Rectal smooth muscle tissue (tissue), 1 donor: ENCODE data around the gene MED13.

Source experiments
- H3K27ac ChIP-seq: one replicate; pipeline ENCODE4 v1.7.0; 2013; ENCODE audit warnings: low read depth, low read length, inconsistent platforms
- H3K27me3 ChIP-seq: one replicate; pipeline ENCODE4 v1.7.0; 2013; ENCODE audit warnings: low read length; ENCODE audit not compliant: control insufficient read depth, insufficient read depth
- H3K36me3 ChIP-seq: one replicate; pipeline ENCODE4 v1.7.0; 2013; ENCODE audit warnings: low read length; ENCODE audit not compliant: control insufficient read depth, insufficient read depth
- H3K4me1 ChIP-seq: one replicate; pipeline ENCODE4 v1.7.0; 2013; ENCODE audit warnings: low read length; ENCODE audit not compliant: control insufficient read depth, insufficient read depth
- H3K4me3 ChIP-seq: one replicate; pipeline ENCODE4 v1.7.0; 2013; ENCODE audit warnings: low read length
- H3K9ac ChIP-seq: one replicate; pipeline ENCODE4 v1.7.0; 2013; ENCODE audit warnings: low read length

MED13 gene

GRCh38 chr17:62062944-62063343 is 2.1 kb downstream of the MED13 start:
- Histone ChIP-seq H3K27ac (no peak overlapping the region), H3K4me3 (peak overlapping the region; percentile 98), H3K4me1 (peaks cover 25% of the 10 kb centered on the region), H3K36me3 (peaks cover 8% of the 10 kb centered on the region), H3K9ac (no peak overlapping the region), H3K27me3 (no peaks in the 10 kb centered on the region)

GRCh38 chr17:62062302-62062701 is 2.8 kb downstream of the MED13 start:
- H3K4me3 ChIP-seq = peak overlapping the region; percentile 9
- H3K27ac ChIP-seq = no peak overlapping the region

GRCh38 chr17:62059414-62059813 is 5.7 kb downstream of the MED13 start:
- Histone ChIP-seq H3K27me3 (no peaks in the 10 kb centered on the region), H3K36me3 (peaks cover 6% of the 10 kb centered on the region), H3K4me1 (peaks cover 30% of the 10 kb centered on the region), H3K9ac (no peak overlapping the region), H3K27ac (no peak overlapping the region), H3K4me3 (peak overlapping the region; percentile 41)

More at GRCh38 chr17:62062302-62062701, 2.8 kb downstream of the MED13 start:
- H3K4me1 ChIP-seq = peaks cover 27% of the 10 kb centered on the region
- no peaks in the 10 kb centered on the region for H3K27me3 ChIP-seq
- H3K9ac ChIP-seq = no peak overlapping the region
- H3K36me3 ChIP-seq = peaks cover 8% of the 10 kb centered on the region

- Histone ChIP-seq H3K36me3 (peaks cover 6% of the 10 kb centered on the region), H3K4me3 (no peak overlapping the region), H3K27me3 (no peaks in the 10 kb centered on the region), H3K27ac (no peak overlapping the region), H3K9ac (no peak overlapping the region), H3K4me1 (peaks cover 29% of the 10 kb centered on the region)
These were observed 6.5 kb downstream of the MED13 start for GRCh38 chr17:62058611-62059010.

GRCh38 chr17:62057696-62058095 is 7.4 kb downstream of the MED13 start:
- H3K4me1 ChIP-seq = peaks cover 20% of the 10 kb centered on the region

GRCh38 chr17:62052765-62053338 is 12.2 kb downstream of the MED13 start:
- Histone ChIP-seq H3K27me3 (no peaks in the 10 kb centered on the region), H3K9ac (no peak overlapping the region), H3K4me1 (peaks cover 5% of the 10 kb centered on the region), H3K4me3 (no peak overlapping the region), H3K36me3 (peaks cover 10% of the 10 kb centered on the region), H3K27ac (no peak overlapping the region)

More at GRCh38 chr17:62057696-62058095, 7.4 kb downstream of the MED13 start:
- no peaks in the 10 kb centered on the region for H3K27me3 ChIP-seq
- no peak overlapping the region for H3K27ac ChIP-seq
- no peak overlapping the region for H3K4me3 ChIP-seq
- peaks cover 6% of the 10 kb centered on the region for H3K36me3 ChIP-seq
- no peak overlapping the region for H3K9ac ChIP-seq

GRCh38 chr17:62051053-62051452 is 14.0 kb downstream of the MED13 start:
- H3K27me3 ChIP-seq = no peaks in the 10 kb centered on the region
- no peak overlapping the region for H3K9ac ChIP-seq
- no peak overlapping the region for H3K4me3 ChIP-seq
- H3K27ac ChIP-seq = no peak overlapping the region
- H3K36me3 ChIP-seq = peaks cover 10% of the 10 kb centered on the region
- H3K4me1 ChIP-seq = no peaks in the 10 kb centered on the region

GRCh38 chr17:62049299-62049698 is 15.8 kb downstream of the MED13 start:
- no peak overlapping the region for H3K4me3 ChIP-seq
- H3K27me3 ChIP-seq = no peaks in the 10 kb centered on the region
- no peaks in the 10 kb centered on the region for H3K4me1 ChIP-seq
- no peak overlapping the region for H3K27ac ChIP-seq
- no peak overlapping the region for H3K9ac ChIP-seq
- peaks cover 10% of the 10 kb centered on the region for H3K36me3 ChIP-seq

- peaks cover 10% of the 10 kb centered on the region for H3K36me3 ChIP-seq
- no peak overlapping the region for H3K9ac ChIP-seq
- H3K27ac ChIP-seq = no peak overlapping the region
- H3K27me3 ChIP-seq = no peaks in the 10 kb centered on the region
- no peak overlapping the region for H3K4me3 ChIP-seq
- no peaks in the 10 kb centered on the region for H3K4me1 ChIP-seq
These were observed 16.8 kb downstream of the MED13 start for GRCh38 chr17:62048262-62048661.

- peaks cover 10% of the 10 kb centered on the region for H3K36me3 ChIP-seq
- H3K4me1 ChIP-seq = no peaks in the 10 kb centered on the region
- H3K9ac ChIP-seq = no peak overlapping the region
- no peak overlapping the region for H3K27ac ChIP-seq
- H3K27me3 ChIP-seq = no peaks in the 10 kb centered on the region
- H3K4me3 ChIP-seq = no peak overlapping the region
These were observed 19.6 kb downstream of the MED13 start for GRCh38 chr17:62045517-62045916.

- H3K36me3 ChIP-seq = peaks cover 10% of the 10 kb centered on the region
- H3K27ac ChIP-seq = no peak overlapping the region
These were observed 20.0 kb downstream of the MED13 start for GRCh38 chr17:62045109-62045508.

GRCh38 chr17:62043602-62044001 is 21.5 kb downstream of the MED13 start:
- Histone ChIP-seq H3K4me3 (no peak overlapping the region), H3K27me3 (no peaks in the 10 kb centered on the region), H3K27ac (no peak overlapping the region), H3K9ac (no peak overlapping the region), H3K4me1 (no peaks in the 10 kb centered on the region), H3K36me3 (peaks cover 10% of the 10 kb centered on the region)

More at GRCh38 chr17:62045109-62045508, 20.0 kb downstream of the MED13 start:
- Histone ChIP-seq H3K27me3 (no peaks in the 10 kb centered on the region), H3K4me1 (no peaks in the 10 kb centered on the region), H3K4me3 (no peak overlapping the region), H3K9ac (no peak overlapping the region)

- H3K27ac ChIP-seq = no peak overlapping the region
- H3K4me1 ChIP-seq = no peaks in the 10 kb centered on the region
- no peak overlapping the region for H3K4me3 ChIP-seq
- peaks cover 8% of the 10 kb centered on the region for H3K36me3 ChIP-seq
- H3K9ac ChIP-seq = no peak overlapping the region
- no peaks in the 10 kb centered on the region for H3K27me3 ChIP-seq
These were observed 21.9 kb downstream of the MED13 start for GRCh38 chr17:62043140-62043539.
